Muscle layer of duodenum (tissue), 2 donors: ENCODE measurements around the gene IRF2.

Experiments
- H3K27ac ChIP-seq: one replicate; pipeline ENCODE4 v1.7.0; 2013; ENCODE audit warnings: mild to moderate bottlenecking, low read length
- H3K27me3 ChIP-seq: one replicate; pipeline ENCODE4 v1.7.0; 2013; ENCODE audit warnings: low read depth, mild to moderate bottlenecking, control low read depth, low read length
- H3K36me3 ChIP-seq, 2 donors: one replicate each; pipeline ENCODE4 v1.7.0; 2013; ENCODE audit warnings: low read length in 2 of 2, control low read depth in 1 of 2, mild to moderate bottlenecking in 1 of 2; ENCODE audit not compliant: insufficient read depth in 2 of 2, control insufficient read depth in 1 of 2
- H3K4me1 ChIP-seq, 2 donors: one replicate each; pipeline ENCODE4 v1.7.0; 2013; ENCODE audit warnings: low read length in 2 of 2, mild to moderate bottlenecking in 2 of 2, control low read depth in 1 of 2, moderate library complexity in 1 of 2; ENCODE audit not compliant: insufficient read depth in 2 of 2, control insufficient read depth in 1 of 2
- H3K4me3 ChIP-seq, 2 donors: one replicate each; pipeline ENCODE4 v1.7.0; 2013; ENCODE audit warnings: low read length in 2 of 2, low read depth in 1 of 2, mild to moderate bottlenecking in 1 of 2
- H3K9me3 ChIP-seq, 2 donors: one replicate each; pipeline ENCODE4 v1.7.0; 2013; ENCODE audit warnings: low read length in 2 of 2, control low read depth in 1 of 2, mild to moderate bottlenecking in 1 of 2; ENCODE audit not compliant: control insufficient read depth in 1 of 2
- donor health status: healthy.

The IRF2 gene

GRCh38 chr4:184373886-184374405, 100.4 kb downstream of the IRF2 start:
- Histone ChIP-seq H3K4me3 (no peak overlapping the region), H3K36me3 (no peaks in the 10 kb centered on the region), H3K9me3 (no peaks in the 10 kb centered on the region), H3K27ac (no peak overlapping the region), H3K4me1 (no peaks in the 10 kb centered on the region), H3K27me3 (no peaks in the 10 kb centered on the region)

DNA sequence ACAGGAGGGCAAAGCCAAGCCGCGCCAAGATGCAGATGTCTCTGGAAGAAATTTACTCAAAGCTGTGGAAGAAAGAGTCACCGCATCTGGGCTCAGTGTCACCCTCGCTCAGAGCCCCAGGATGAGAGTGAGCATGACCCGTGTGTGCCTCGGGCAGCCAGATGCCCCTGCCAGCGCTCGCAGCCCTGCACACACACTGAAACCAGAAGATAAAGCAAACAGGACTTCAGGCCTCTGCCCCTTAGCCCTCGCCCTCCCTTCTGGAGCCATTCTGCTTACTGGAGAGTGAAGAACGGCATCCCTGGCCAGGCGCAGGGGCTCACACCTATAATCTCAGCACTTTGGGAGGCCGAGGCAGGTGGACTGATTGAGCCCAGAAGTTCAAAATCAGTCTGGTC, 103.0 kb downstream of the IRF2 start:
- no peaks in the 10 kb centered on the region for H3K27me3 ChIP-seq
- no peaks in the 10 kb centered on the region for H3K9me3 ChIP-seq
- no peak overlapping the region for H3K4me3 ChIP-seq
- H3K36me3 ChIP-seq = no peaks in the 10 kb centered on the region
- no peaks in the 10 kb centered on the region for H3K4me1 ChIP-seq
- H3K27ac ChIP-seq = no peak overlapping the region

GRCh38 chr4:184370711-184371389, 103.5 kb downstream of the IRF2 start:
- H3K36me3 ChIP-seq = no peaks in the 10 kb centered on the region
- H3K27ac ChIP-seq = no peak overlapping the region
- no peaks in the 10 kb centered on the region for H3K4me1 ChIP-seq
- H3K27me3 ChIP-seq = no peaks in the 10 kb centered on the region
- no peaks in the 10 kb centered on the region for H3K9me3 ChIP-seq
- H3K4me3 ChIP-seq = no peak overlapping the region

DNA sequence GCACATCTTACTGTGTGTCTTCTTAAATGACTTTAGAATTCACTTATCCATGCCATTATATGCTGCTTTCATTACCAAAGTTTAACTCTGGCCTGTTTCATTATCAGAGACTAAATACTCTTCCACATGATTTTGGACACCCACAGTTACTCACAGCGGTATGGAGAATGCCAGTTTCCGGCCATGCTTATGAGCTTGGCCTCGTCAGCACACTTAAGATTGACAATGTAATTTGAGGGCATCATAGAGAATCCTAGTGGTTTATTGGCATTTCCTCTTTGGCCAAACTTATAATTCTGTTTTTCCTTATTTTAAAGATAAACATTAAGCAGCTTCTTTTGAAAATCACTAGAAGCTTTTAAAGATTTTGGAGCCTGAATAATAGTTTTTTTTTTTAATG, 104.5 kb downstream of the IRF2 start:
- Histone ChIP-seq H3K4me1 (no peaks in the 10 kb centered on the region), H3K4me3 (no peak overlapping the region), H3K36me3 (no peaks in the 10 kb centered on the region), H3K9me3 (no peaks in the 10 kb centered on the region), H3K27ac (no peak overlapping the region), H3K27me3 (no peaks in the 10 kb centered on the region)

DNA sequence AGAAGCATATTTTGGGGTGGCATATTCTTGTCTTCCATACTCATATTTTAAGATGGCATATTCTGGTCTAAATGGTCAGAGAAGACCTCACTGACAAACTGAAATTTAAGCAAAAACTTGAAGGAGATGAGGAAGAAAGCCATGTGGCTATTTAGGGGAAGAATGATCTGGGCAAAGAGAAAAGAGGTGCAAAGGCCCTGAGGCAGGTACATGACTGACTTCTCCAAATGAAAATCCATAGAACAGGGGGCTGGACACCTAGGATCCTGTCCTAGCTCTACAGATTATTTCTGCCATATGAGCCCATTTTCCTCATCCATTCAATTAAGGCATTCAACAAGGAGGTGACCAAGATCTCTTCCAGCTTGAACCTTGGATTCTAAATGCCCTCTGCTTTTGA, 105.6 kb downstream of the IRF2 start:
- no peaks in the 10 kb centered on the region for H3K9me3 ChIP-seq
- H3K27me3 ChIP-seq = no peaks in the 10 kb centered on the region
- H3K36me3 ChIP-seq = no peaks in the 10 kb centered on the region

GRCh38 chr4:184368290-184368689, 106.1 kb downstream of the IRF2 start:
- H3K36me3 ChIP-seq = no peaks in the 10 kb centered on the region
- no peak overlapping the region for H3K27ac ChIP-seq
- no peaks in the 10 kb centered on the region for H3K9me3 ChIP-seq
- no peaks in the 10 kb centered on the region for H3K27me3 ChIP-seq
- no peak overlapping the region for H3K4me3 ChIP-seq
- no peaks in the 10 kb centered on the region for H3K4me1 ChIP-seq

More for the DNA sequence above, 105.6 kb downstream of the IRF2 start:
- no peaks in the 10 kb centered on the region for H3K4me1 ChIP-seq
- no peak overlapping the region for H3K4me3 ChIP-seq
- no peak overlapping the region for H3K27ac ChIP-seq

DNA sequence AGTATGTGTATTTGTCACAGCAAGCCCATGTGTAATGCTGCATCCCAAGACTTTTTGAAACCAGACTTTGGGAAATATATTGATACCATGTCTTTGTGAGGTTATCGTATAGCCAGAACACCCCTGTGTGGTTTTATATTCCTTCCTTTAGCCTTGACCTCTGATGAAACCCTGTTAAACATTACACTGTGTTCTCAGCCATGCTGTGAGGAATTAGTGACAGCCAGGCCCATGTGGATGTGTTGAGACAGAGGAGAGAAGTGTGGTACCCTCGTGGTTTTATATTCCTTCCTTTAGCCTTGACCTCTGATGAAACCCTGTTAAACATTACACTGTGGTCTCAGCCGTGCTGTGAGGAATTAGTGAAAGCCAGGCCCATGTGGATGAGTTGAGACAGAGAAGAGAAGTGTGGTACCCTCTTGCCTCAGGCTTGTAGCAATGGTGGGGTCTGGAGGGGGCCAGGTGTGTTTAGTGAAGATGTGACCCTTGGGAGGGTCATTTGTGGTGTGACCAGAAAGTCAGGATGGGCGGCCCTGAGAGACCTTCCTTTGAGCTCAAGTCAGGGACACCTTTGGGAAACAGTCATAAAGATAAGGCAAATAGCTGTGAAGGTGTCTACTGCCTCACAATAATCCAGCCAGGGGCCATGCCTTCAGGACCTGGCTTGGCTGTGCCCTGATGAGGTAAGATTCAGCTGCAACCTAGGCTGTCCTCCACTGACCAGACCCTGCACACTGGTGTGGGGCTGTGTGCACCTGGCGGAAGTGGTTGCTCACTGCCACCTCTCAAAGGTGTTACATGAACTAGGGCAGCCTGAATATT, 110.0 kb downstream of the IRF2 start:
- no peak overlapping the region for H3K27ac ChIP-seq

DNA sequence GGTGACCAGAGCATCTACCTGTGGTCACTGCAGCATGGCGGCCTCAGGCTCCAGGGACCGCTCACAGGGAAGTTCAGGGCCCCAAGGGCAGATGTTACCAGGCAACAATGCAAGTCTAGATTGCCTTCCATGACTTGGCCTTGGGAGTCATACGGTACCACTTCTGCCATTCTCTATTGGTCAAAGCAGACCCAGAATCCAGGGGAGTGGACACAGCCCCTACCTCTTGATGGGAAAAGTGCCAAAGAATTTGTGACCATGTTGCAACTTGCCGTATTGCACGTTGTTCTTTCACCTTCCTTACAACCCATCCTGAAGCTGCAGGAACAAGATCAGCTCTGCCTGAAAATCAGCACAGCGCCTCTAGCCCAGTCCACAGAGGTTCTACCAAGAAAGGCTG, 111.1 kb downstream of the IRF2 start:
- Histone ChIP-seq H3K27me3 (no peaks in the 10 kb centered on the region), H3K4me3 (no peak overlapping the region), H3K4me1 (no peaks in the 10 kb centered on the region), H3K36me3 (no peaks in the 10 kb centered on the region), H3K9me3 (no peaks in the 10 kb centered on the region), H3K27ac (no peak overlapping the region)

More for the DNA sequence above, 110.0 kb downstream of the IRF2 start:
- no peaks in the 10 kb centered on the region for H3K4me1 ChIP-seq
- H3K4me3 ChIP-seq = no peak overlapping the region
- H3K36me3 ChIP-seq = no peaks in the 10 kb centered on the region
- no peaks in the 10 kb centered on the region for H3K27me3 ChIP-seq
- H3K9me3 ChIP-seq = no peaks in the 10 kb centered on the region

DNA sequence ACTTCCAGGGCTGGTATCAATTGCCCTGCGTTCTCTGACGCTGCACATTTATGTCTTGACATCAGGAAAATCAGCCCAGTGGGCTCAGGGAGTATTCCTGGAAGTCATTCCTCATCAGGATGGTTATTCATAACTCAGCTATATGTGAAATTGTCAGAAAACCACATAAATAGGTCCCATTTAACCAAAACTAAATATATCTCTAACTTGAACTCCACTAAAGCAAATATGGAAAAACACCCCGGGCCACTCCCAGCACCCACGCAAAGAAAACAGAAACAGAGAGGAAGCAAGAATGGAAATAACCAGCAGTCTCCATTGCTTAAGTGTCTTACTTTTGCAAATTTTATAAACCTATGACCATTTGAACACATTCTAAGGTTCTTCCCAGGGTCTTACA, 112.0 kb downstream of the IRF2 start:
- H3K27ac ChIP-seq = no peak overlapping the region
- no peaks in the 10 kb centered on the region for H3K9me3 ChIP-seq
- no peaks in the 10 kb centered on the region for H3K4me1 ChIP-seq
- no peaks in the 10 kb centered on the region for H3K36me3 ChIP-seq
- H3K4me3 ChIP-seq = no peak overlapping the region
- H3K27me3 ChIP-seq = no peaks in the 10 kb centered on the region

DNA sequence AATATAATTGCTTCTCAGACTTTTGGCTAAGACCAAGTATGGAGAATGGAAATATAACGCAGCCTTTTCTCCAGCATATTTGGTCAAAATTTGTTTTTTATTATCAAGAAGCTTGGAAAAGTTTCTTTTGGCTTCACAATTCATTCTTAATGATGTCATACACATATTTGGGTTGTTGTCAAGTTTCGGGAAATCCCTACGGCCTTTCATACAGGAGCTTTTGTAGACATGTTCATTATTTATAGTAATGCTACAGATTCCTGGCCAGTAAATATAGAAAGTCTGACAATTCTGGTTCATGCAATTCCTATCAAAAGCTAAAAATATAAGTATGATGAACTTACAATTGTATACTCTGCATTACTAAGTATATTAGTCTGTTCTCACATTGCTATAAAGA, 112.9 kb downstream of the IRF2 start:
- H3K27ac ChIP-seq = no peak overlapping the region

DNA sequence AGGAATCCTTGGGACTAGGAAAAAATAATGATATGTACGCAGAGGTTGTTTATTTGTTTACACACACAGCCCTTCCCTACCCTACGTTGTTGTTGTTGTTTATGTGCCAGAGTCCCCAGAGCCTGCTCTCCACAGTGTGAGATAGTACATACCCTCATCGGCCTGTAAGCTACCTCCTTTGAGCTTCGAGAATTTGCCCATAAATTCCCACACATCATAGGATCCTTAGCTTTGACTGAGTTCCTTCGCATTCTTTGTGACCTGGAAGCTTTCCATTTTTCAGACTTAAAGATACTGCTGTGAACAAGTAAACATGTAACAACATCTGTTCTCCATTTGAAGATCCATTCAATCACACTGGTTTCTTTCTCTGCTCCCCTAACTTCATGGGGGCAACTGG, 114.5 kb downstream of the IRF2 start:
- no peak overlapping the region for H3K4me3 ChIP-seq
- H3K9me3 ChIP-seq = no peaks in the 10 kb centered on the region
- no peaks in the 10 kb centered on the region for H3K27me3 ChIP-seq
- H3K36me3 ChIP-seq = no peaks in the 10 kb centered on the region
- H3K4me1 ChIP-seq = peaks cover 0 to 4% of the 10 kb centered on the region in 2 donors
- no peak overlapping the region for H3K27ac ChIP-seq

More for the DNA sequence above, 112.9 kb downstream of the IRF2 start:
- Histone ChIP-seq H3K9me3 (no peaks in the 10 kb centered on the region), H3K27me3 (no peaks in the 10 kb centered on the region), H3K4me1 (no peaks in the 10 kb centered on the region), H3K4me3 (no peak overlapping the region), H3K36me3 (no peaks in the 10 kb centered on the region)
